Measurements from ENCODE around the gene CRYBG2. TPM values are rescaled to one million over a fixed set of nuclear protein-coding genes. Genes with fewer than 3 reads are reported as not detected.

Gene CRYBG2
- total RNA-seq, 1 donor from 2014 or later = 9.4 TPM

- peaks cover 5% of the 10 kb centered on the region for H3K4me1 Mint-ChIP-seq
Measured at GRCh38 chr1:26287033-26287711, 66.8 kb downstream of the CRYBG2 start.

DNA sequence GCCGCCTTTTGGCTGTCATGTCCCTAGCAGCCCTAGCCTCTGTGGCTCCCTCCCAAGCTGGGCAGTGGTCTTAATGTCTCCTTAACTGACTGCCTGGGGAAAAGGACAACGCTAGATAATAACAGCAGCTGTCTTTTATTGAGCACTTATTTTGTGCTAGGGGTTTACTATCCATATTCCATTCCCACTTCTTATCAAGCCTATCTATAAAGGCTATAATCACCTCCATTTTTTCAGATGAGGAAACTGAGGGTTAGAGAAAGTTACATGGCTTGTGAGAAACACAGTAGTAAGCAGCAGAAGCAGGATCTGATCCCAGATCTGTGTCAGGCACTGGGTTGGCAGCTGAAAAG is 67.9 kb downstream of the CRYBG2 start:
- Mint-ChIP-seq H3K9me3 (no peaks in the 10 kb centered on the region), H3K36me3 (no peaks in the 10 kb centered on the region), H3K27me3 (ENCODE audit: low read depth) (no peaks in the 10 kb centered on the region), H3K27ac (no peak overlapping the region), H3K4me1 (peaks cover 12% of the 10 kb centered on the region), H3K4me3 (no peak overlapping the region)
- no peak for TF ChIP-seq CTCF (IDR thresholded peaks at IDR 0.05; ENCODE audit: unreplicated experiment)
- DNase-seq (ENCODE audit: low spot score in 2 of 2, unreplicated experiment in 2 of 2) = no peak

More at GRCh38 chr1:26287033-26287711, 66.8 kb downstream of the CRYBG2 start:
- Mint-ChIP-seq H3K27ac (no peak overlapping the region), H3K36me3 (no peaks in the 10 kb centered on the region), H3K27me3 (ENCODE audit: low read depth) (no peaks in the 10 kb centered on the region), H3K9me3 (no peaks in the 10 kb centered on the region), H3K4me3 (no peak overlapping the region)
- TF ChIP-seq CTCF (IDR thresholded peaks at IDR 0.05; ENCODE audit: unreplicated experiment) = no peak
- DNase-seq (ENCODE audit: low spot score in 2 of 2, unreplicated experiment in 2 of 2) = no peak

DNA sequence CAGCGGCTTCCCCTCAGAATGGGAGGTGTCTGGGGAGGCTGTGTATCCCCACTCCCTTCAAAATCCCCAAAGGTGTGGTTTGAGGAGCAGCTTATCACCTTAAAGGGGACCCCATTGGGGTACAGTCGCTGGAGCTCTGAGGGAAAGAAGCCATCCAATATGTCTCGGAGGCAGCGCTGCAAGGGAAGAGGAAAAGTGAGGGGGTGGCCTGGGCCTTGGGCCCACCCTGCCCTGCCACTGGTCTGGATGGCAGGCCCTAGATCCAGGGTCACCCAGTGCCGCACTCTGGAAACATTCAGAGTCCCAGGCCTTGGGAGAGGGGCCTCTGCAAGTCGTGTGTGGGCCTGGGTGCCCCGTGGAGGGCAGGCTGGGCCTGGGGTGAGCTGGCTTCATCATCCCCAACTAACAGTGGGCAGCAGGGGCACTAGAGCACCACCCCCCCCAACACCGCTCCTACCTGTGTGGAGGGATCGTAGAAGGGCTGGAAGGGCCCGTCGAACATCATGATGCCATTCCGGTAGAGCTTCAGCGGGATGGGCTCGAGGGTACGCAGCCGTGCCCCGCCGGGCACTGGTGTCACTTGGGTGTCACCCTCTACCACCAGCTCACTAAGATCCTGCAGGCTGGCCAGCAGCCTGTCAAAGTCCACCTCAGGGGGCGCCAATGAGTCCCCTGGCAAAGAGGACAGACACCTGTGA is 68.4 kb downstream of the CRYBG2 start:
- peaks cover 15% of the 10 kb centered on the region for H3K4me1 Mint-ChIP-seq
- DNase-seq (ENCODE audit: low spot score in 2 of 2, unreplicated experiment in 2 of 2) = no peak

GRCh38 chr1:26284597-26285347 is 69.2 kb downstream of the CRYBG2 start:
- H3K4me1 Mint-ChIP-seq = peaks cover 17% of the 10 kb centered on the region
- TF ChIP-seq CTCF (IDR thresholded peaks at IDR 0.05; ENCODE audit: unreplicated experiment) = peak; percentile 61
- H3K4me3 Mint-ChIP-seq = no peak overlapping the region
- H3K36me3 Mint-ChIP-seq = no peaks in the 10 kb centered on the region
- H3K9me3 Mint-ChIP-seq = no peaks in the 10 kb centered on the region
- H3K27ac Mint-ChIP-seq = no peak overlapping the region
- peak in 1 of 2 experiments; percentile 74 for DNase-seq (ENCODE audit: low spot score in 2 of 2, unreplicated experiment in 2 of 2)
- H3K27me3 Mint-ChIP-seq (ENCODE audit: low read depth) = no peaks in the 10 kb centered on the region

More for the DNA sequence above, 68.4 kb downstream of the CRYBG2 start:
- Mint-ChIP-seq H3K27ac (no peak overlapping the region), H3K27me3 (ENCODE audit: low read depth) (no peaks in the 10 kb centered on the region), H3K36me3 (no peaks in the 10 kb centered on the region), H3K9me3 (no peaks in the 10 kb centered on the region), H3K4me3 (no peak overlapping the region)
- no peak for TF ChIP-seq CTCF (IDR thresholded peaks at IDR 0.05; ENCODE audit: unreplicated experiment)

DNA sequence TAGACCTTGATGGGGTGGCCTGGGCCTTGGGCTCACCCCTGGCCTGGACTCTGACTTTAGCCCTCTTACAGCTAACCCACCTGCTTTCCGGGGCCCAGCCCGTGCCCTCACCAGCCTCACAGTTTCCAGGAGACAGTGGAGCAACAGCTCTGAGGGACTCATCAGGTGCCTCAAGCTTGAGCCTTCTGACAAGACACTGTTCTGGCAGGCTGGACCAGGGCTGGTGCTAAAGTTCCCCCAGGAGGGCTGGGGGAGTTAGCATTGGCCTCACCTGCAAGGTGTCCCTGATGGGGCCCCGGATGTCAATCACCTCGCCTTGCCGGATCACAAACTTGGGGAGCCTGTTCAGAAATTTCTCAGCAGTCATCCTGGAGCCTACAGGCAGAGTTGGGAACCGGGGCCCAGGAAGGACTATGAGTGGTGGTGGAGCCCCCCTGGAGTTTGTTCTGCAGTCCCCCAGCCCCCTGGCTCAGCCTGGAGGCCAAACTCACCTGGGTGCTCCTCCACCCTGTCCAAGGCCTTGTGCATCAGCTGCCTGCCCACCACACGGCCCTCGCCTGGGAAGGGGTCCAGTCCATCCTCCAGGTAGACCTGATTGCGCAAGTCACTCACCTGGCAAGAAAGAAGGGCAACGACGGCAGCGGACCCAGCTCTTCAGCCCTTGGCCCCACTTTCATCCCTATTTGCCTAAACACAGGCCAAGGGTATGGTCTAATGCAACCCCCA is 69.9 kb downstream of the CRYBG2 start:
- Mint-ChIP-seq H3K36me3 (no peaks in the 10 kb centered on the region), H3K27me3 (ENCODE audit: low read depth) (no peaks in the 10 kb centered on the region), H3K27ac (no peak overlapping the region), H3K4me1 (peaks cover 24% of the 10 kb centered on the region), H3K4me3 (no peak overlapping the region), H3K9me3 (no peaks in the 10 kb centered on the region)
- no peak for TF ChIP-seq CTCF (IDR thresholded peaks at IDR 0.05; ENCODE audit: unreplicated experiment)
- no peak for DNase-seq (ENCODE audit: low spot score in 2 of 2, unreplicated experiment in 2 of 2)
